IMR-90 (cell line): ENCODE data around the gene CNKSR2. TPM values are rescaled to one million over a fixed set of nuclear protein-coding genes. Genes with fewer than 3 reads are reported as not detected.

Experiments used
- ATAC-seq: fragments of 200-7000 bp; cut with Tn5 transposase; 2 replicates; pipeline ENCODE4 v1.9.1; 2020; ENCODE audit warnings: low read depth, mild to moderate bottlenecking, moderate library complexity
- BruUV-seq: library from RNA; stranded (reverse); fragments of 400-500 nt; replicated peaks from 2 replicates; lab custom pipeline; 2021; lab: Mats Ljungman, UMichigan
- CTCF ChIA-PET: fragments of 300-600 bp; formaldehyde crosslinking; extraction: SDS; loops from one replicate; lab custom pipeline; 2021; ENCODE audit warnings: antibody characterized with exemption; lab: Yijun Ruan, JAX
- POLR2A ChIA-PET: fragments of 300-600 bp; sonication (Branson Sonifier 250); formaldehyde crosslinking; loops from one replicate; lab custom pipeline; 2022; ENCODE audit warnings: antibody characterized with exemption; ENCODE audit not compliant: unreplicated experiment; lab: Charles Lee
- DNase-seq: peaks from one replicate; pipeline ENCODE4 v3.0.0; 2013
- H2AFZ ChIP-seq: replicated peaks from 2 replicates; pipeline ENCODE3; 2013; ENCODE audit warnings: low read length, mild to moderate bottlenecking; ENCODE audit not compliant: poor library complexity
- H2AK5ac ChIP-seq: 2 replicates; pipeline ENCODE4 v1.6.1; 2013; ENCODE audit warnings: low read depth, low read length, inconsistent platforms
- H2AK9ac ChIP-seq: replicated peaks from 2 replicates; pipeline ENCODE3; 2013; ENCODE audit warnings: mild to moderate bottlenecking, low read depth, low read length, moderate library complexity; ENCODE audit not compliant: poor library complexity
- H2BK120ac ChIP-seq: 2 replicates; pipeline ENCODE4 v1.6.1; 2013; ENCODE audit warnings: low read depth, low read length, inconsistent platforms
- H2BK15ac ChIP-seq: 3 replicates; pipeline ENCODE4 v1.6.1; 2013; ENCODE audit warnings: low read depth, low read length, inconsistent platforms
- H2BK20ac ChIP-seq: 2 replicates; pipeline ENCODE4 v1.6.1; 2013; ENCODE audit warnings: low read depth, mild to moderate bottlenecking, inconsistent platforms, low read length, moderate library complexity
- H2BK5ac ChIP-seq: 2 replicates; pipeline ENCODE4 v1.6.1; 2013; ENCODE audit warnings: mild to moderate bottlenecking, low read depth, low read length, inconsistent platforms; ENCODE audit not compliant: poor library complexity, severe bottlenecking
- H3K14ac ChIP-seq: replicated peaks from 2 replicates; pipeline ENCODE4 v1.6.1; 2013; ENCODE audit warnings: low read depth, low read length, inconsistent platforms
- H3K18ac ChIP-seq: 2 replicates; pipeline ENCODE4 v1.6.1; 2013; ENCODE audit warnings: low read depth, low read length, control low read depth
- H3K23ac ChIP-seq: 2 replicates; pipeline ENCODE4 v1.6.1; 2013; ENCODE audit warnings: low read depth, low read length, inconsistent platforms
- H3K27ac ChIP-seq: 2 replicates; pipeline ENCODE4 v1.5.1; 2013; ENCODE audit warnings: mild to moderate bottlenecking, control low read depth, low read length; ENCODE audit not compliant: insufficient read depth
- H3K27me3 ChIP-seq: 2 replicates; pipeline ENCODE4 v1.6.1; 2013; ENCODE audit warnings: low read length; ENCODE audit not compliant: control insufficient read depth, insufficient read depth
- H3K36me3 ChIP-seq: 2 replicates; pipeline ENCODE4 v1.6.1; 2013; ENCODE audit warnings: low read length, mixed read lengths; ENCODE audit not compliant: control insufficient read depth, insufficient read depth
- H3K4ac ChIP-seq: 2 replicates; pipeline ENCODE4 v1.6.1; 2013; ENCODE audit warnings: low read depth, low read length, inconsistent platforms
- H3K4me1 ChIP-seq: 2 replicates; pipeline ENCODE4 v1.6.1; 2013; ENCODE audit warnings: low read length, mixed read lengths; ENCODE audit not compliant: control insufficient read depth, insufficient read depth
- H3K4me2 ChIP-seq: 2 replicates; pipeline ENCODE4 v1.6.1; 2013; ENCODE audit warnings: low read depth, mild to moderate bottlenecking, control low read depth, low read length, moderate library complexity
- H3K4me3 ChIP-seq: 2 replicates; pipeline ENCODE4 v1.5.1; 2013; ENCODE audit warnings: low read depth, mild to moderate bottlenecking, control low read depth, low read length, moderate library complexity; ENCODE audit not compliant: insufficient read depth
- H3K56ac ChIP-seq: 2 replicates; pipeline ENCODE4 v1.6.1; 2013; ENCODE audit warnings: low read length, inconsistent platforms; ENCODE audit not compliant: insufficient read depth; ENCODE audit errors: extremely low read depth
- H3K79me1 ChIP-seq, 2 experiments: 2 replicates each; pipeline ENCODE4 v1.6.1; 2013; ENCODE audit warnings: low read length in 2 of 2, inconsistent platforms in 1 of 2, low read depth in 1 of 2
- H3K9ac ChIP-seq: 2 replicates; pipeline ENCODE4 v1.6.1; 2013; ENCODE audit warnings: low read depth, low read length, control low read depth
- H3K9me1 ChIP-seq: 2 replicates; pipeline ENCODE4 v1.6.1; 2013; ENCODE audit warnings: low read length, inconsistent platforms; ENCODE audit not compliant: insufficient read depth
- H3K9me3 ChIP-seq: 2 replicates; pipeline ENCODE4 v1.6.1; 2013; ENCODE audit warnings: low read length; ENCODE audit not compliant: control insufficient read depth, insufficient read depth
- H4K20me1 ChIP-seq: 2 replicates; pipeline ENCODE4 v1.6.1; 2013; ENCODE audit warnings: low read length, inconsistent platforms; ENCODE audit not compliant: insufficient read depth
- H4K5ac ChIP-seq: 2 replicates; pipeline ENCODE4 v1.6.1; 2013; ENCODE audit warnings: mild to moderate bottlenecking, low read depth, low read length, control low read depth
- H4K8ac ChIP-seq, 2 experiments: 2 replicates each; pipeline ENCODE4 v1.6.1; 2013; ENCODE audit warnings: low read depth in 2 of 2, low read length in 2 of 2, control low read depth in 1 of 2, inconsistent platforms in 1 of 2
- H4K91ac ChIP-seq: 2 replicates; pipeline ENCODE4 v1.6.1; 2013; ENCODE audit warnings: low read depth, low read length, inconsistent platforms; ENCODE audit not compliant: insufficient read depth
- BHLHE40 ChIP-seq: fragments of 150-350 bp; IDR thresholded peaks from 2 replicates; pipeline ENCODE4 v1.6.1; 2016; ENCODE audit warnings: mild to moderate bottlenecking, low read depth, low read length
- CEBPB ChIP-seq: IDR thresholded peaks from 2 replicates; pipeline ENCODE4 v1.6.1; 2012; ENCODE audit warnings: low read depth, low read length, improper control_type of control experiment
- CHD1 ChIP-seq: IDR thresholded peaks from 2 replicates; pipeline ENCODE4 v1.6.1; 2012; ENCODE audit warnings: low read depth, low read length, improper control_type of control experiment
- CTCF ChIP-seq: conservative IDR thresholded peaks from 2 replicates; pipeline ENCODE4 v1.5.1; 2012; ENCODE audit warnings: mild to moderate bottlenecking, low read depth, low read length, improper control_type of control experiment
- ELK1 ChIP-seq: fragments of 150-350 bp; IDR thresholded peaks from 2 replicates; pipeline ENCODE4 v1.6.1; 2016; ENCODE audit warnings: low read depth, mild to moderate bottlenecking, low read length, moderate library complexity, borderline replicate concordance
- FOS ChIP-seq: fragments of 150-350 bp; IDR thresholded peaks from 2 replicates; pipeline ENCODE4 v1.6.1; 2016; ENCODE audit warnings: low read depth, low read length
- MAFK ChIP-seq: IDR thresholded peaks from 2 replicates; pipeline ENCODE4 v1.6.1; 2012; ENCODE audit warnings: low read depth, low read length, improper control_type of control experiment
- MAZ ChIP-seq: IDR thresholded peaks from 2 replicates; pipeline ENCODE4 v1.6.1; 2012; ENCODE audit warnings: low read depth, mild to moderate bottlenecking, low read length, improper control_type of control experiment, moderate library complexity, borderline replicate concordance
- MXI1 ChIP-seq: IDR thresholded peaks from 2 replicates; pipeline ENCODE4 v1.6.1; 2012; ENCODE audit warnings: low read depth, mild to moderate bottlenecking, low read length, moderate library complexity, borderline replicate concordance
- NFE2L2 ChIP-seq: fragments of 150-350 bp; IDR thresholded peaks from 2 replicates; pipeline ENCODE4 v1.6.1; 2016; ENCODE audit warnings: low read depth, mild to moderate bottlenecking, low read length
- POLR2A ChIP-seq: IDR thresholded peaks from 2 replicates; pipeline ENCODE4 v1.6.1; 2012; ENCODE audit warnings: mild to moderate bottlenecking, low read depth, low read length
- RAD21 ChIP-seq: IDR thresholded peaks from 2 replicates; pipeline ENCODE4 v1.6.1; 2012; ENCODE audit warnings: low read length, improper control_type of control experiment
- RCOR1 ChIP-seq: IDR thresholded peaks from 2 replicates; pipeline ENCODE4 v1.6.1; 2012; ENCODE audit warnings: mild to moderate bottlenecking, low read length, improper control_type of control experiment; ENCODE audit not compliant: insufficient replicate concordance
- RFX5 ChIP-seq: IDR thresholded peaks from 2 replicates; pipeline ENCODE4 v1.8.0; 2012; ENCODE audit warnings: low read depth, mild to moderate bottlenecking, low read length, moderate library complexity
- SMC3 ChIP-seq: fragments of 150-350 bp; IDR thresholded peaks from 2 replicates; pipeline ENCODE4 v1.6.1; 2016; ENCODE audit warnings: low read depth, mild to moderate bottlenecking, antibody characterized with exemption, low read length, moderate library complexity
- USF2 ChIP-seq: fragments of 150-350 bp; IDR thresholded peaks from 2 replicates; pipeline ENCODE4 v1.6.1; 2017; ENCODE audit warnings: mild to moderate bottlenecking, antibody characterized with exemption, low read length, low read depth
- dilution Hi-C: fragments of 300-500 bp; cut with HindIII; formaldehyde crosslinking; loops from one replicate; pipeline ENCODE4 v1.14.3; 2018; ENCODE audit warnings: low sequenced_read_pairs; ENCODE audit not compliant: unreplicated experiment
- in situ Hi-C: fragments of 300-500 bp; cut with MboI; formaldehyde crosslinking; loops from 3 replicates; pipeline ENCODE4 v1.14.3; 2019; ENCODE audit warnings: low sequenced_read_pairs, inconsistent platforms, mixed read lengths
- intact Hi-C: fragments of 100-400 bp; cut with micrococcal nuclease; formaldehyde crosslinking; loops from 2 replicates; pipeline ENCODE4 v1.10.0; 2022
- polyA plus RNA-seq, 3 experiments: library from polyadenylated mRNA; depleted of rRNA; stranded (reverse); fragments of >200 nt; gene quantifications; 2 replicates each; pipeline ENCODE4 v1.2.3, GENCODE V29; 2012; ENCODE audit warnings: low replicate concordance in 1 of 3
- total RNA-seq: library from RNA; depleted of rRNA; stranded (reverse); fragments of >200 nt; gene quantifications from 2 replicates; pipeline ENCODE4 v1.2.3, GENCODE V29; 2012

CNKSR2 gene
- total and polyA plus RNA-seq, 2 of the 4 experiments (the other 2 are of a cell fraction) = 0.14 to 0.90 TPM

- TF ChIP-seq FOS = no peak
- TF ChIP-seq SMC3 = no peak
- TF ChIP-seq MAFK = no peak
- TF ChIP-seq USF2 = no peak
- no peak for TF ChIP-seq MAZ
- no peak for TF ChIP-seq ELK1
- no peak for TF ChIP-seq CEBPB
- TF ChIP-seq RCOR1 = no peak
- no peak for TF ChIP-seq CTCF
- TF ChIP-seq BHLHE40 = no peak
- TF ChIP-seq NFE2L2 = no peak
- TF ChIP-seq CHD1 = no peak
- TF ChIP-seq MXI1 = no peak
- TF ChIP-seq RFX5 = no peak
- no peak for TF ChIP-seq POLR2A
- no peak for TF ChIP-seq RAD21
- ChIA-PET CTCF (no interaction called here), POLR2A (no interaction called here)
- H3K4me3 ChIP-seq = no peak overlapping the region
- dilution Hi-C loops (no loop called here), in situ Hi-C loops (no loop called here), intact Hi-C loops (no loop called here)
- H4K91ac ChIP-seq = no peak overlapping the region
- H2BK15ac ChIP-seq = no peak overlapping the region
- no peak overlapping the region for H4K5ac ChIP-seq
- H2BK5ac ChIP-seq = no peak overlapping the region
- H2AK5ac ChIP-seq = no peak overlapping the region
- H2BK120ac ChIP-seq = no peak overlapping the region
- H2AK9ac ChIP-seq = no peak overlapping the region
- BruUV-seq = no TSS peak
- no peak overlapping the region for H3K27ac ChIP-seq
- no peak for DNase-seq
- H3K14ac ChIP-seq = no peak overlapping the region
- ATAC-seq = no peak
- H3K4me2 ChIP-seq = no peak overlapping the region
- no peaks in the 10 kb centered on the region for H3K4me1 ChIP-seq
- no peaks in the 10 kb centered on the region for H3K36me3 ChIP-seq
- H3K9me3 ChIP-seq = no peaks in the 10 kb centered on the region
- no peak overlapping the region for H3K18ac ChIP-seq
- no peak overlapping the region for H3K56ac ChIP-seq
- no peaks in the 10 kb centered on the region for H3K9me1 ChIP-seq
- no peaks in the 10 kb centered on the region for H3K79me1 ChIP-seq
- H3K23ac ChIP-seq = no peak overlapping the region
- H2AFZ ChIP-seq = no peak overlapping the region
- H3K4ac ChIP-seq = no peak overlapping the region
- H3K9ac ChIP-seq = no peak overlapping the region
- no peak overlapping the region for H2BK20ac ChIP-seq
- H4K8ac ChIP-seq = no peak overlapping the region
- no peaks in the 10 kb centered on the region for H4K20me1 ChIP-seq
- H3K27me3 ChIP-seq = no peaks in the 10 kb centered on the region
These were observed 271.2 kb downstream of the CNKSR2 start for GRCh38 chrX:21645431-21645830.
